GM19023 (cell line): ENCODE results near the gene ZBTB14.

ENCODE experiments used
- ATAC-seq: cut with Tn5 transposase; IDR thresholded peaks from one replicate; pipeline ENCODE4 v1.9.1; 2021; ENCODE audit warnings: mild to moderate bottlenecking, moderate library complexity; ENCODE audit not compliant: unreplicated experiment

ZBTB14 gene

DNA sequence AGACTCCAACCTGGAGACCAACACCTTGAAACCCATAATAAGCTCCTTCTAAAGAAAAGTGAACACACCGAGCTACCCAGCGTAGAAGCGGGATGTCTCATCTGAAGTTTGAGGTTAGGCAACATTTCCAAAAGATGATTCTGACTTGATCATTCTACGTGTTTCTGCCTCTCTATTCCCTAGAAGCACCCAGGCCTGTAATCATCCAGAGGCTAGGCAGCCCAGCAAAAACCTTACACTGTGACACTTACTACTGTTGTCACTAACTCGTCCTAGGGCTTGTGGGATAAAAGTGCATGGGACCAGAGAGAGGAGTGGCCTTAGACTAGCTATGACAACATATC lies 1.4 kb downstream of the ZBTB14 start:
- no peak for ATAC-seq

- peak; percentile 62 for ATAC-seq
These were observed 7.0 kb downstream of the ZBTB14 start for GRCh38 chr18:5288517-5288935.

DNA sequence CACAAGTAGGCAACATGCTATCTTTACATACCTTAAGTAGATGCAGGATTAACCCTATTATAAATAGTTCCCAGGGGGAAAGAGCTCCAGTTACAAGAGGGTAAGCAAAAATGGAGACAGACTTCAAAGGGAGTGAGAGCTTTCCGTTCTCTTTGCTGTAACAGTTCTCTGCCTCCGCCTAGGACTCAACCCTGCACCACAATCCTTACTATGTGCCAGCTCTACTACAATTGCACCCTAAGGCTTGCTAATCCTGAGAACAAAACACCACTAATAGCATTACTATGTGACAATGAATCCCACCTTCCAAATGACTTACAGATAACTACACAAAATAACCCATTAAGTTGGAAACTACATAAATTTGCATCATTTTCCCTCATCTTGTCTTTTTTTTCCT lies 7.7 kb downstream of the ZBTB14 start:
- no peak for ATAC-seq

DNA sequence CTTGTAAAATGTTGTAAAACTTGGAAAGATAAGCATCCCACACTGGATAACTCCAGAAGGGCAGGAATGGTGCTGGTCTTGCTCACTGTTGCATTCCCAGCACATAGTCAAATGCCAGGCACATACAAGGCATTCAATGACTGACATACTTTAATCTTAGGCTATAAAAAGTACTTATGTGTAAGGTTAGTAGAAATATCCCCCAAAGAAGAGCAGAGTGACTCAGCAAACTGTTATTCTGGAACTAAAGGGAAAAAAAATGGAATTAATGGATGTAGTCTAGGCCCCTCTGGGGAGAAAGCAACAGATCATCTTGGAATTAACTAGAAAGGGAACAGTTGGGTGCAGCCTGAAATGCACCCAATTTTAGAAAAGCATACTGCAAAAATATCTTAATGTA lies 9.0 kb downstream of the ZBTB14 start:
- no peak for ATAC-seq

DNA sequence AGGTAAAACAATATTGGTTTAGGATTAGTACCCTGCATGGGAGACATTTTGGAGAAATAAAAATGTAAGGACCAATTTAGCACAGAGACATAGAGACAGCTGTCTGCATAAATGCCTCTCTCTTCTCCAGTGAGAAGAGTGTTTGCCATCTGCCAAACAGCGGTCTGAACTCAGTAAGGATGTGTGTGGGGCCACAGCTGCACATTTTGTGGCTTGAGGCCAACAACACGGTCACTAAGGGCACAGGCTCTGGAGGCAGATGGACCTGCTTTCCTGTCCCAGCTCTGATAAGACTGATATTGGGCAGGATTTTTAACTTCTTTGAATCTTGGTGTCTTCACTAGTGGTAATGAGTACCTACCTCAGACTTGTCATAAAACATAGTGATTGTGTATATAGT lies 10.2 kb downstream of the ZBTB14 start:
- no peak for ATAC-seq

GRCh38 chr18:5284808-5285207 lies 10.7 kb downstream of the ZBTB14 start:
- ATAC-seq = no peak

- no peak for ATAC-seq
These were observed 12.8 kb downstream of the ZBTB14 start for GRCh38 chr18:5282770-5283169.

GRCh38 chr18:5276947-5277346 lies 18.6 kb downstream of the ZBTB14 start:
- no peak for ATAC-seq

DNA sequence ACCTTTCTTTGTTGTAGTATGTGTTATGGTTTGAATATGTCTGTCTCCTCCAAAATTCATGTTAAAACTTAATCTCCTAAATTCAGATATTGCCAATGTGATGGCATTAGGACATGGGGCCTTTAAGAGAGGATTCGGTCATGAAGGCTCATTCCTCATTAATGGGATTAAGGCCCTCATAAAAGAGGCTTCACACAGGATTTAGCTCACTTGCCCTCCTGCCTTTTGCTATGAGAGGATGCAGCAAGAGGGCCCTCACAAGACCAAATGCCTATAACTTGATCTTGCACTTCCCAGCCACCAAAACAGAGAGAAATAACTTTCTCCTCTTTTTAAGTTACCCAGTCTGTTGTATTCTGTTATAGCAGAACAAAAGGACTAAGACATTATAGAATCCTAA lies 19.7 kb downstream of the ZBTB14 start:
- ATAC-seq = no peak

DNA sequence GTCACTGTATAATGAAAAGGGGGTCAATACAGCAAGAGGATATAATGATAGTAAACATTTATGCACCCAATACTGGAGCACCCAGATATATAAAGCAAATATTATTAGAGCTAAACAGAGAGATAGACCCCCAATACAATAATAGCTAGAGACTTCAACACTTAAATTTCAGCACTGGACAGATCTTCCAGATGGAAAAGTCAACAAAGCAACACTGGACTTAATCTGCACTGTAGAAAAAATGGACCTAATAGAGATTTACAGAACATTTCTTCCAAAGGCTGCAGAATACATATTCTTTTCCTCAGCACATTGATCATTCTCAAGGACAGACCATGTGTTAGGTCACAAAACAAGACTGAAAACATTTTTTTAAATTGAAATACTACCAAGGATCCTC lies 26.7 kb downstream of the ZBTB14 start:
- no peak for ATAC-seq

GRCh38 chr18:5266721-5267120 lies 28.8 kb downstream of the ZBTB14 start:
- no peak for ATAC-seq

DNA sequence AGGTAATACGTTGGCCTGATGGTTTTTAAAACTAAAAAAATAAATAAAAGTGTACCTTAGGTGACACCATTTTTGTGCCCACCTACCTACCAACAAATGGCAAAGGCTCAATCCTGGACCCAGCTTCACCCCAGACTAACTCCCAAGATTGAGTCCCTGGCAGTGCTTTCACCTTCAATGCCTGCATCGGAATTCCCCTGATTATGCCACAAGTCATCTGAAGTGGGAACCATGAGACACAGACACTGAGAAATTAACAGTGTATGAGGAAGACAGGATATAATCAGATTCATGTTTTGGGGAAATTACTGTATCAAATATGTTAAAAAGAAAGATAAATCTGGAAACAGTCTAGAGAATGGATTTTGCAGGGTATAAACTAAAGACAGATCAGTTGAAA lies 41.6 kb downstream of the ZBTB14 start:
- ATAC-seq = no peak

DNA sequence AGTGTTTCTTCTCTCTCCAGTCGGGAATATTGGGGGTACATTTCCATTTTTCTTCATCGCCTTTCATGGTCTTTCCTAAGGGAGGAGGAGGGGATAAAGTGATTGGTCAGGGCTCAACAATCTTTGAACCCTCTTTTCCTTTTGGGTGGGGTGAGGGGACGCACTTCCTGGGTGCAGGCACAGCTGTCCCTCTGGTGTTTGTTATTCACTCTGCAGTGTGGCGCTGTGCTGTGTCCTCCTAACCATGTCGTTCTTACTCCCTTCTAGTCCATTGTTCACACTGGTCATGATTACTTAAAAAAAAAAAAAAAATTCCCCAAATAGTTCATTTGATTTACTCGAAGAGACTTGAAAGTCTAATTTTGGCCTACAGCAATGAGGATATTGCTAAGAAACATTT lies 44.4 kb downstream of the ZBTB14 start:
- no peak for ATAC-seq

DNA sequence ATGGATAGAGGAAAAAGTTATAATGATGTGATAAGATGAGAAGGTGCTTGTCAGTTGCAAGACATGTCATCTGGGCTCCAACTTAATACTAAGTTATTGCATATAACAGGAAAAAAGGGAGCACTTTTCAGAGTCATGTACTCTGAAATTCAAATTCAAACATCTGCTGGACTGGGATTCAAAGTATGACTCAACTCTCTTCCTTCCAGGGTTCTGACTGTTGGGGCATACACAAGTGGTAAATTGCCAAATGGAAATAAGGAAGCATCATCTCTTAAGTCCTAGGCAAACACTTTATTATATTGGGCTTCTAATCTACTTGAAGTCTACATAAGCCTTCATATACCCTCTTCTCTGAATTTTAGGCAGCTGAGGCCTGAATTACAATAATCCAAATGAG lies 44.9 kb downstream of the ZBTB14 start:
- no peak for ATAC-seq

- ATAC-seq = no peak
These were observed 50.6 kb downstream of the ZBTB14 start for GRCh38 chr18:5244941-5245340.

GRCh38 chr18:5239447-5239846 lies 56.1 kb downstream of the ZBTB14 start:
- no peak for ATAC-seq
